ENCODE measurements around the gene PLAAT3. TPM values are rescaled to one million over a fixed set of nuclear protein-coding genes. Genes with fewer than 3 reads are reported as not detected.
"Not testable (repeated sequence)": the region's sequence is repeated elsewhere in the genome, so short reads cannot be mapped to it uniquely, and the experiment has no call there.

Gene PLAAT3
- 15.7 TPM for polyA plus RNA-seq (2012; ENCODE audit: low read depth, missing spikeins)

- FAIRE-seq (no peak), DNase-seq (ENCODE audit: insufficient read length, low spot score) (peak; percentile 37)
- TF ChIP-seq POU2F2 (IDR thresholded peaks at IDR 0.05; ENCODE audit: low read depth, low read length), result no peak
- TF ChIP-seq POLR2A (IDR thresholded peaks at IDR 0.05; ENCODE audit: low read depth, low read length), result no peak
- no peak for TF ChIP-seq POLR2AphosphoS5 (IDR thresholded peaks at IDR 0.05; ENCODE audit: low read depth, low read length)
Measured at GRCh38 chr11:63614136-63614671, at the start of gene PLAAT3. Gene PLAAT3, minus strand, starts transcription at chr11:63614433. Its CDS starts 419 bp downstream, at chr11:63614014.

GRCh38 chr11:63663809-63664208 lies 49.6 kb upstream of the PLAAT3 start:
- DNase-seq (ENCODE audit: insufficient read length, low spot score) (no peak), FAIRE-seq (no peak)
- TF ChIP-seq PAX5 (IDR thresholded peaks at IDR 0.05; ENCODE audit: insufficient read depth, low read length, severe bottlenecking), result no peak
- no peak for TF ChIP-seq POLR2AphosphoS5 (IDR thresholded peaks at IDR 0.05; ENCODE audit: low read depth, low read length)
- no peak for TF ChIP-seq POLR2A (IDR thresholded peaks at IDR 0.05; ENCODE audit: low read depth, low read length)
- TF ChIP-seq TAF1 (IDR thresholded peaks at IDR 0.05; ENCODE audit: low read depth, low read length), result no peak
- TF ChIP-seq POU2F2 (IDR thresholded peaks at IDR 0.05; ENCODE audit: low read depth, low read length), result no peak

- no peak for DNase-seq (ENCODE audit: insufficient read length, low spot score)
- no peak for TF ChIP-seq POLR2A (IDR thresholded peaks at IDR 0.05; ENCODE audit: low read depth, low read length)
- TF ChIP-seq TAF1 (IDR thresholded peaks at IDR 0.05; ENCODE audit: low read depth, low read length), result no peak
- no peak for TF ChIP-seq POLR2AphosphoS5 (IDR thresholded peaks at IDR 0.05; ENCODE audit: low read depth, low read length)
- no peak for TF ChIP-seq POU2F2 (IDR thresholded peaks at IDR 0.05; ENCODE audit: low read depth, low read length)
- TF ChIP-seq SPI1 (IDR thresholded peaks at IDR 0.05; ENCODE audit: low read depth, low read length), result no peak
- peak; percentile 50 for FAIRE-seq
Measured at GRCh38 chr11:63660972-63661371, 46.7 kb upstream of the PLAAT3 start.

- FAIRE-seq, result no peak
- TF ChIP-seq TAF1 (IDR thresholded peaks at IDR 0.05; ENCODE audit: low read depth, low read length), result no peak
- TF ChIP-seq SPI1 (IDR thresholded peaks at IDR 0.05; ENCODE audit: low read depth, low read length), result no peak
- no peak for TF ChIP-seq POLR2A (IDR thresholded peaks at IDR 0.05; ENCODE audit: low read depth, low read length)
- TF ChIP-seq PAX5 (IDR thresholded peaks at IDR 0.05; ENCODE audit: insufficient read depth, low read length, severe bottlenecking), result no peak
- no peak for TF ChIP-seq POU2F2 (IDR thresholded peaks at IDR 0.05; ENCODE audit: low read depth, low read length)
- TF ChIP-seq POLR2AphosphoS5 (IDR thresholded peaks at IDR 0.05; ENCODE audit: low read depth, low read length), result no peak
- no peak for DNase-seq (ENCODE audit: insufficient read length, low spot score)
Measured at GRCh38 chr11:63652671-63653070, 38.4 kb upstream of the PLAAT3 start.

GRCh38 chr11:63643205-63643604 lies 29.0 kb upstream of the PLAAT3 start:
- no peak for TF ChIP-seq POU2F2 (IDR thresholded peaks at IDR 0.05; ENCODE audit: low read depth, low read length)
- no peak for TF ChIP-seq POLR2AphosphoS5 (IDR thresholded peaks at IDR 0.05; ENCODE audit: low read depth, low read length)
- no peak for TF ChIP-seq PAX5 (IDR thresholded peaks at IDR 0.05; ENCODE audit: insufficient read depth, low read length, severe bottlenecking)
- no peak for TF ChIP-seq SPI1 (IDR thresholded peaks at IDR 0.05; ENCODE audit: low read depth, low read length)
- no peak for TF ChIP-seq TAF1 (IDR thresholded peaks at IDR 0.05; ENCODE audit: low read depth, low read length)
- TF ChIP-seq POLR2A (IDR thresholded peaks at IDR 0.05; ENCODE audit: low read depth, low read length), result no peak
- no peak for FAIRE-seq
- DNase-seq (ENCODE audit: insufficient read length, low spot score), result no peak

- TF ChIP-seq POLR2A (IDR thresholded peaks at IDR 0.05; ENCODE audit: low read depth, low read length) (no peak), TAF1 (IDR thresholded peaks at IDR 0.05; ENCODE audit: low read depth, low read length) (no peak), POU2F2 (IDR thresholded peaks at IDR 0.05; ENCODE audit: low read depth, low read length) (no peak), POLR2AphosphoS5 (IDR thresholded peaks at IDR 0.05; ENCODE audit: low read depth, low read length) (no peak), PAX5 (IDR thresholded peaks at IDR 0.05; ENCODE audit: insufficient read depth, low read length, severe bottlenecking) (no peak), SPI1 (IDR thresholded peaks at IDR 0.05; ENCODE audit: low read depth, low read length) (no peak)
- DNase-seq (ENCODE audit: insufficient read length, low spot score) (no peak), FAIRE-seq (no peak)
Measured at GRCh38 chr11:63641727-63642126, 27.5 kb upstream of the PLAAT3 start.

- DNase-seq (ENCODE audit: insufficient read length, low spot score), result no peak
- no peak for FAIRE-seq
- TF ChIP-seq POU2F2 (IDR thresholded peaks at IDR 0.05; ENCODE audit: low read depth, low read length) (no peak), SPI1 (IDR thresholded peaks at IDR 0.05; ENCODE audit: low read depth, low read length) (no peak), POLR2AphosphoS5 (IDR thresholded peaks at IDR 0.05; ENCODE audit: low read depth, low read length) (no peak), POLR2A (IDR thresholded peaks at IDR 0.05; ENCODE audit: low read depth, low read length) (no peak), PAX5 (IDR thresholded peaks at IDR 0.05; ENCODE audit: insufficient read depth, low read length, severe bottlenecking) (no peak), TAF1 (IDR thresholded peaks at IDR 0.05; ENCODE audit: low read depth, low read length) (no peak)
Measured at GRCh38 chr11:63639199-63639832, 25.1 kb upstream of the PLAAT3 start.

- not testable (repeated sequence) for FAIRE-seq; DNase-seq (ENCODE audit: insufficient read length, low spot score)
Measured at GRCh38 chr11:63638436-63638835, 24.2 kb upstream of the PLAAT3 start.

GRCh38 chr11:63635762-63636465 lies 21.7 kb upstream of the PLAAT3 start:
- DNase-seq (ENCODE audit: insufficient read length, low spot score), result peak; percentile 37
- no peak for TF ChIP-seq SPI1 (IDR thresholded peaks at IDR 0.05; ENCODE audit: low read depth, low read length)
- no peak for TF ChIP-seq POLR2AphosphoS5 (IDR thresholded peaks at IDR 0.05; ENCODE audit: low read depth, low read length)
- TF ChIP-seq POLR2A (IDR thresholded peaks at IDR 0.05; ENCODE audit: low read depth, low read length), result no peak
- no peak for TF ChIP-seq PAX5 (IDR thresholded peaks at IDR 0.05; ENCODE audit: insufficient read depth, low read length, severe bottlenecking)
- TF ChIP-seq POU2F2 (IDR thresholded peaks at IDR 0.05; ENCODE audit: low read depth, low read length), result no peak
- TF ChIP-seq TAF1 (IDR thresholded peaks at IDR 0.05; ENCODE audit: low read depth, low read length), result no peak
- FAIRE-seq, result peak; percentile 75

- DNase-seq (ENCODE audit: insufficient read length, low spot score), result no peak
- no peak for TF ChIP-seq POLR2AphosphoS5 (IDR thresholded peaks at IDR 0.05; ENCODE audit: low read depth, low read length)
- TF ChIP-seq SPI1 (IDR thresholded peaks at IDR 0.05; ENCODE audit: low read depth, low read length), result no peak
- TF ChIP-seq TAF1 (IDR thresholded peaks at IDR 0.05; ENCODE audit: low read depth, low read length), result no peak
- no peak for TF ChIP-seq POLR2A (IDR thresholded peaks at IDR 0.05; ENCODE audit: low read depth, low read length)
- TF ChIP-seq PAX5 (IDR thresholded peaks at IDR 0.05; ENCODE audit: insufficient read depth, low read length, severe bottlenecking), result no peak
- no peak for TF ChIP-seq POU2F2 (IDR thresholded peaks at IDR 0.05; ENCODE audit: low read depth, low read length)
- no peak for FAIRE-seq
Measured at GRCh38 chr11:63629426-63629825, 15.2 kb upstream of the PLAAT3 start.

Data from GM12891 (cell line).